Thyroid gland (tissue), 4 donors: ENCODE results near the gene ACOX3.

Experiments used
- CTCF ChIP-seq, 6 experiments: fragments of 200-600 bp in 3 of 6; fragments of 450-650 bp in 3 of 6; sonication (generic) in 3 of 6; IDR thresholded peaks; one replicate each; pipeline ENCODE4 v1.5.1; 2016 to 2019; ENCODE audit warnings: antibody characterized with exemption in 6 of 6, mild to moderate bottlenecking in 2 of 6, inconsistent platforms in 1 of 6, moderate library complexity in 1 of 6
- POLR2A ChIP-seq, 2 donors: fragments of 450-650 bp; IDR thresholded peaks; one replicate each; pipeline ENCODE4 v1.6.1; 2017; ENCODE audit warnings: antibody characterized with exemption in 2 of 2, mild to moderate bottlenecking in 2 of 2, moderate library complexity in 1 of 2

- TF ChIP-seq CTCF (IDR thresholded peaks at IDR 0.05) (peak in 3 of 6 experiments; percentile 27 to 39 (median 28)), POLR2A (IDR thresholded peaks at IDR 0.05) (no peak)
Measured at GRCh38 chr4:8330821-8331574, 109.5 kb downstream of the ACOX3 start.
